CD4-positive, alpha-beta T cell treated with Interleukin-6 for 4 hours (primary cell): ENCODE measurements around the gene OR2M4.
"Not testable (repeated sequence)": the region's sequence is repeated elsewhere in the genome, so short reads cannot be mapped to it uniquely, and the experiment has no call there.

Experiments used
- DNase-seq: peaks from one replicate; pipeline ENCODE4 v3.0.0-alpha.2; 2020; ENCODE audit warnings: mixed read lengths

Gene OR2M4

GRCh38 chr1:248231117-248231516 is at the start of gene OR2M4:
Gene OR2M4 (plus strand): TSS chr1:248231417. CDS start chr1:248238929, 7,512 bp downstream.
- no peak for DNase-seq

- DNase-seq = no peak
Measured at GRCh38 chr1:248183996-248184395, 47.2 kb upstream of the OR2M4 start.

GRCh38 chr1:248187363-248187762 is 43.9 kb upstream of the OR2M4 start:
- no peak for DNase-seq

GRCh38 chr1:248189026-248189425 is 42.2 kb upstream of the OR2M4 start:
- DNase-seq = no peak

- DNase-seq = no peak
Measured at GRCh38 chr1:248194117-248194516, 37.1 kb upstream of the OR2M4 start.

GRCh38 chr1:248196965-248197364 is 34.3 kb upstream of the OR2M4 start, which contains the start of gene OR2M3:
Gene OR2M3 (plus strand): TSS chr1:248197265. CDS start chr1:248203068, 5,803 bp downstream.
- no peak for DNase-seq

GRCh38 chr1:248215880-248216279 is 15.3 kb upstream of the OR2M4 start:
- DNase-seq = no peak

GRCh38 chr1:248225537-248225936 is 5.7 kb upstream of the OR2M4 start:
- no peak for DNase-seq

- no peak for DNase-seq
Measured at GRCh38 chr1:248229360-248229908, 1.8 kb upstream of the OR2M4 start.

- DNase-seq = no peak
Measured at GRCh38 chr1:248239478-248239877, 8.3 kb downstream of the OR2M4 start.

GRCh38 chr1:248243204-248243603 is 12.0 kb downstream of the OR2M4 start:
- DNase-seq = peak; percentile 2

- DNase-seq = not testable (repeated sequence)
Measured at GRCh38 chr1:248259309-248259708, 28.1 kb downstream of the OR2M4 start.

GRCh38 chr1:248268178-248268577 is 37.0 kb downstream of the OR2M4 start:
- DNase-seq = no peak

- not testable (repeated sequence) for DNase-seq
Measured at GRCh38 chr1:248273225-248273624, 42.0 kb downstream of the OR2M4 start.

- DNase-seq = no peak
Measured at GRCh38 chr1:248277876-248278275, 46.7 kb downstream of the OR2M4 start, which contains the start of gene OR2T33. Gene OR2T33 (minus strand): TSS chr1:248277976. CDS start chr1:248273814, 4,162 bp downstream.

- no peak for DNase-seq
Measured at GRCh38 chr1:248288391-248288790, 57.2 kb downstream of the OR2M4 start.
